Left colon (tissue), 2 donors: ENCODE results near the gene SSBP2. TPM values are rescaled to one million over a fixed set of nuclear protein-coding genes. Genes with fewer than 3 reads are reported as not detected.
"Not testable (repeated sequence)": the region's sequence is repeated elsewhere in the genome, so short reads cannot be mapped to it uniquely, and the experiment has no call there.

ENCODE experiments used
- ATAC-seq: fragments of 200-7000 bp; cut with Tn5 transposase; one replicate; pipeline ENCODE4 v1.9.1; 2020; ENCODE audit warnings: mild to moderate bottlenecking, moderate library complexity
- DNase-seq, 2 donors: peaks; one replicate each; pipeline ENCODE4 v3.0.0-alpha.2; 2020
- intact Hi-C, 2 donors: fragments of 100-400 bp; cut with DNase I in 1 of 2; cut with micrococcal nuclease in 1 of 2; formaldehyde crosslinking; loops; one replicate each; pipeline versions ENCODE4 v1.11.2 to v1.14.0; 2022; cut with DNase I, micrococcal nuclease
- total RNA-seq, 2 donors: library from RNA; stranded (reverse); fragmentation: NEBNext Ultra II Directional; extraction: Animal tissue kit (Norgen Biotek cat#: 25700); gene quantifications; one replicate each; pipeline ENCODE4 v1.2.1, GENCODE V29; 2021
- donor health status: DM: no; HTN: no; CAD: no.
- donor health status: DM: yes; HTN: yes; CAD: no.

Gene SSBP2
- total RNA-seq, 2 donors from 2014 or later = 13.3 to 25.7 TPM

DNA sequence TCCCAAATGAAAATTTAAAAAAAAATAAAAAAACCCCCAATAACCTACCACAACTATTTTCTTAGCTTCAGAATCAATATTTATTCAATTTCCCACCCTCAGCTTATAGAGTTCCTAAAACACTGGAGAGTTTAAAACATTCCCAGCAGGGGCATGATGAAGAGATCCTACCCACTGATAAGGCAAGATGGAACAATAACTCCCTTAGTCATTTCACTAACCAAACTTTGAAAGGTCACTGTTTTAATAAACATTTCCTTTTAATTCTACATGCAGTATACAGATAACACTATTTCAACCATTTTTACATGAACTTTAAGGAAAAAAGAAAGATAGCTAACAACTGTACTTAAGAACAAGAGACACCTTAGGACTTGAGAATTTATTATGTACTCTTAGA, 322.0 kb downstream of the SSBP2 start:
- intact Hi-C loops = loop anchor here in 1 of 2 donors (5.0 kb wide), 1 partner anchor 738 kb away; no protein-coding TSS in a partner anchor
- no peak for DNase-seq
- ATAC-seq = no peak

DNA sequence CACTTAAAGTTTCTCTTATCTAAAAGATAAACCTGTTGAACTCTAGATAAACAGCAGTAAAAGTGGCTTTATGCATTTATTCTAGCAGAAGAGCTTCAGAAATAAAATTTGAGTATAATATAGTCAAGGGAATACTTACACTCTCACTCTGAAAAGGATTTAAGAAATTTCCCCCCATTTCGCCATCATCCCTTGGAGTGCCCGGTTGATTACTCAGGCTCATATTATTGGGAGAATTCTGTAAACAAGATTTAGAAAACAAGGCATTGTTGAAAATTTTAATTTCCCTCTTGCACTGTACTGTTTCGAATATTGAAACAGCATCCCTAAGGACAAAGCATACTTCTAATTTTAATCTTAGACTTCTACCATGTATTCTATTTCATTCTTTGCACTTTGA, 322.5 kb downstream of the SSBP2 start:
- DNase-seq = no peak
- no peak for ATAC-seq
- intact Hi-C loops = loop anchor here in 1 of 2 donors (5.0 kb wide), 1 partner anchor 739 kb away; no protein-coding TSS in a partner anchor

DNA sequence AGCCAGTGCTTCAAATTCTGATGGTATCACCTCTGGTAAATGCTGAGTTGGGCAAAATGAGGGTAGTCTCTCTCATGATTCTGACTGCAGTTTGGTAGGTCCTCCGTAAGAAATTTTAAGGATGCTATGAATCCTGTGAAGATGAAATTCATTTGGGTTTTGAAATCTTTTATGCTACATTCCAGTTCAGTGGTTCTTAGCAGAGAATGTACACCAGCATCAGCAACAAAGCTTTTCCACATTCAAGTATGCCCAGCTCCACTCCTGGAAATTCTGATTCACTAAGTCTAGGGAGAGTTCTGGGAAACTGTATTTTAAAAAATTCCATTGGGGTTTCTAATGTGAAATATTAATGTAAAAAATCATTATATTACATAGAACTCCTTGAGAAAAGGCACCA, 323.3 kb downstream of the SSBP2 start:
- intact Hi-C loops = loop anchor here in 1 of 2 donors (5.0 kb wide), 1 partner anchor 740 kb away; no protein-coding TSS in a partner anchor
- DNase-seq (no peak), ATAC-seq (no peak)

DNA sequence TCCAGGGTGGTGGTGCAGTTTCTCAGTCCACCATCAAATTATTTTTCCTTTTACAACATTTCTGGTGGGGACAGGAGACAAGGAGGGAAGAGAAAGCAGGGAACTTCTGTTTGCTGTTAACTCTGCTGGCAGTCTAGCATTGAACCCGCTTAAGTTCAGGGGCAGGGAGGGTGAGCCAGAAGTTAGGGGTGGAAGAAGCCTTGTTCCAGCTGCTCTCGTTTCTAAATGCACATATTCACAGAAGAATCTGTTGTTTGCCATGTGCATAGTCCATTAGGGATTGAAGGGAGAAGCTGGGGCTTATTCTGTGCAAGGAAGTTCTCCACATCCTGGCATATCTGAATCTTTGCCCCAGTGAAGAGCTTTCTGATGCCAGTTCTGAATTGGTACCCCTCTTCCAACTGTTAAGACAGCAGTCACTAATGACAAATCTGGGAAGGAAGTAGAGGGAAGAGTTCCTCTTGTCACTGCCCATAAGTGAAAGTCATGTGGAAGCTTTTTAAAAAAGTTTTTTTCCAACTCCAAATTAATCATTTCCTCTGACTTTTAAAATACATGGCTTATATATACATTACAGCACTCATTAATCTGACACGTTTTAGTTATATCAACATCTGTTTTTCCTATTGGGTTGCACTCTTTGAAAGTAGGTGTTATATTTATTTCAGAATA, 324.4 kb downstream of the SSBP2 start:
- DNase-seq (no peak), ATAC-seq (no peak)
- intact Hi-C loops = loop anchor here in 1 of 2 donors (5.0 kb wide), 1 partner anchor 741 kb away; no protein-coding TSS in a partner anchor

DNA sequence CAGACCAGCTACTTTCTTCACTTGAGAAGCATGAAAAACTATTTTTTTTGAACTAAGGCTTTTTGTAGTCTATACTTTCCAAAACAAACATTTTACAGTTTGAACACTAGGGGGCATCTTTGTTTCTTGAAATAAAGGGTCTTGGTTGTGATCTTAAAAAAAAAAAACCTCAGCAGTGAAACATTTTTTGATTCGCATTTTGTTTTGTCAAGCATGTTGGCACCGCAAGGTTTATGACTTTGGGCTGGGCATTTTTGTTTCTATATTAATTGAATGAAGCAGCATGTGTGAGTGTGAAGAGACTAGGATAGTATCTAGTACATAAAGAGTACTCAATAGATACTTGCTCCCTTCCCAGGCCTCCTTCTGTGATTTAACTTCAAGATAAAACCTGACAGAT, 325.3 kb downstream of the SSBP2 start:
- DNase-seq (no peak), ATAC-seq (peak; percentile 45)
- intact Hi-C loops = loop anchor here in 1 of 2 donors (5.0 kb wide), 1 partner anchor 742 kb away; no protein-coding TSS in a partner anchor

DNA sequence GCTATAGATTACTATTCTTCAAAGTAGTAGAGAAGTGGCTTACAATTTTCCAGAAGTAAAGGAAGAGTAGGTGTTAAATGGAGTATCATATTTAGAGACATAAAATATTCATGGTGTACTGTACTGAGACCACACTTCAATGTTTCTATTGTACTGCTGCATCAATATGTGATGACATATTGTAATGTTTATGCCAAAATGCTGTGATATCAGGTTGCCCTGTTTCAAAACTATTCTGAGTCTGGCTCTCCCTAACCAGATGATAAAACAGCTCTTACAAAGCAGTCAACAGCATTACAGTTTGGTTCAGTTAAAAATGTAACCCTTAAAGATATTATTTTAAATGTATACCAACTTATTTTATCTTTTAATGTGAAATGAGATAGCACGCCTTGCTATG, 326.2 kb downstream of the SSBP2 start:
- intact Hi-C loops = loop anchor here in 1 of 2 donors (5.0 kb wide), 1 partner anchor 743 kb away; no protein-coding TSS in a partner anchor
- ATAC-seq (no peak), DNase-seq (no peak)

DNA sequence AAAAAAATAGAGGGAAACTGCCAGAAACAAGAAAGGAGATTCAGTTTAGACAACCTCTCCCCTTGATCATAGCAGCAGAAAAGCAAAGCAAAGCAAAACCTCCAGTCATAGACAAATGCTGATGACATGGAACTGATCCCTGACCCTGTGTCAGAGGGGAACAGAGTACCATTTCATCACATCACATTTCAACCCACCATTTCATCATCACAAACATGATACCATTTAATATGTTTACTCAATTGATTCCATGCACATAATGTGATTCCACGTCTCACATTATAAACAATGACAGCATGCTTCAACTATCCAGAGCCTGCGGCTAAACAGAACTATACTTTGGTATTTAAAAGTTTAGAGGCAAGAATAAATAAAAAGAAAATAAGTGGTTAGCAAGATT, 328.2 kb downstream of the SSBP2 start:
- ATAC-seq (no peak), DNase-seq (no peak)
- intact Hi-C loops = no loop called here

DNA sequence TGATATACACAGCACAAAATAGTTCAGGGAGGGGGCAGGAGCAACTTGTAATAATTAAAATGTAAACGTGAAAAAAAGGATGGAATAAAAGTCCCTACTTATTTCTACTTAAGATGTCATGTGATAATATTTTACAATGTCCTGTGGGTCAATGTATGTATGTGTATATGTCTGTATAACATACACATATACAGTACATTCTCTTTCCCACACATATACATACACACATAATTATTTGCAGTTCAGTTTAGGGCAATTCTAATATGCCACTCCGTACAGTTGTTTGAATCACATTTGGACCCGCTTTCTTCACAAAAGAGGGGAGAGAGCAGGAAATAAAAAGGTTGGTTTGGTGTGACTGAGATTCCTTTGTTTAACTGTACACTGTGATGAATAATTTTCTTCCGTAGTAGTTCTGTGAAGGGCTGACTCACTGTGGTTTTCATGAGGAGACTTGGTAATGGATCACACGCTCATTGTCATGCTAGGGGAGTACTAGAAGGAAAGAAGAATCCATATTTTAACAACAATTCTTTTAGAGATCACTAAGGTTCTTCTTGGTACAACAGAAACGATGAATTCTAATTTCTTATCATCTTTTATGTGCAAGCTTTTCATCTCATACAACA, 330.7 kb downstream of the SSBP2 start:
- intact Hi-C loops = no loop called here
- DNase-seq = no peak
- no peak for ATAC-seq

DNA sequence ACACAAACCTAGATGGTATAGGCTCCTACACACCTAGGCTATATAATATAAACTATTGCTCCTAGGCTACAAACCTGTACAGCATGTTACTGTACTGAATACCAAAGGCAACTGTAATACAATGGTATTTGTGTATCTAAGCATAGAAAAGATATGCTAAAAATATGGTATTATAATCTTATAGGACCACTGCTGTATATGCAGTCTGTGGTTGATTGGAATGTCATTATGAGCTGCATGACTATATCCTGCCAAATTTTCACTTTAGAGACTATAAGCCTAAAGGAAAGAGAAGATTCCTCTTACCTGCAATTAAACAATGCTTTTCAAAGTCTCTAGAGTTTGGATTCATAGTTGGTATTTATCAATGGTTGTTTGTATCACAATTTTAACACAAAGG, 332.3 kb downstream of the SSBP2 start:
- intact Hi-C loops = no loop called here
- no peak for ATAC-seq
- no peak for DNase-seq

DNA sequence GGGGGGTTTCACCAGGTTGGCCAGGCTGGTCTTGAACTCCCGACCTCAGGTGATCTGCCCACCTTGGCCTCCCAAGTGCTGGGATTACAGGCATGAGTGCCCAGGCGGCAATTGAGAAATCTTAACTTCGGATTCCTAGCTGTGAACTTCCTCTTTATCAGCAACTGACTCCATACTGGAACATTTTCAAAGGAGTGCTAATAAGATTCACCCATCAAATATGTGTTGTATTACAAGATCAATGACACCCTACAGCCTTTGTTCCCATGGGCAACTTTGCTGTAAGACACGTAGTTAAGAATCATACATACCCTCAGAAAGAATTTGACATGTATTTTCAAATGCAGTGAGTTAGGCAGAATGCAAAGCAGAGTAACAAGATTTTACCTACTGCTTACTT, 333.8 kb downstream of the SSBP2 start:
- DNase-seq (no peak), ATAC-seq (no peak)
- intact Hi-C loops = no loop called here

DNA sequence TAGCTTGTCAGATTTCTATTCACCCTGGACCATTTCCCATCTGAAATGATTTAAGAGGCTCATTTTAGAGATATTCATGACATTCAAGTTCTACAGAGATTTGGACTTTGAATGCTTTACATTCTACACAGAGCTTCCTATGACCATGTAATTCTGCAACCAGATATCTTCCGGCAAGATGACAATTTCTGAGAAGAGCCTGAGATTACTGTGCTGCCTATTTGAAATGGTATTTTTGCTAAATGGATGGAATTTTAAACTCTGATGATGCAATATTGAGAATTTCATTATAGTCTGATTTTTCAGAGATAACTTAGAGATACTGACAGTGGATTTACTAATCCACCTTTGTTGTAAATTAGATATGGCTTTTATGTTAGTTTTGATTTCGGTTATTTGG, 341.0 kb downstream of the SSBP2 start:
- DNase-seq (no peak), ATAC-seq (no peak)
- intact Hi-C loops = no loop called here

DNA sequence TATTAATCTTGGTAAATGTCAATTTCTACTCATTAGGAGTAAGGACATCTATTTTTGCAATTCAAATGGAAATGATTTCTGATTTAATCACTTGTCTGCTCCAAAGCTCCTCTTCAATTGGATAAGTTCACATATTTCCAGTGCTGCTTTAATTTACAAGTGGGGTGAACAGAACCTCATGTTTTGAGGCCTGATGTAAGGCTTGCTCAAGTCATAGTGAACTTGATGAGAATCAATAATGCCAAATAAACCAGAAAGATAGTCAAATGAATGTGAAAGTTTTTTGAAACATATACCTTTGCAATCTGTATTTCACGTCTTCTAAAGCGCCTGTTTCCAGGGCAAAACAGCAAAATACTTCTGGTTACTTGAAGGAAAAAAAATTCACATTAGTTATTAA, 341.5 kb downstream of the SSBP2 start:
- ATAC-seq (no peak), DNase-seq (no peak)
- intact Hi-C loops = no loop called here

DNA sequence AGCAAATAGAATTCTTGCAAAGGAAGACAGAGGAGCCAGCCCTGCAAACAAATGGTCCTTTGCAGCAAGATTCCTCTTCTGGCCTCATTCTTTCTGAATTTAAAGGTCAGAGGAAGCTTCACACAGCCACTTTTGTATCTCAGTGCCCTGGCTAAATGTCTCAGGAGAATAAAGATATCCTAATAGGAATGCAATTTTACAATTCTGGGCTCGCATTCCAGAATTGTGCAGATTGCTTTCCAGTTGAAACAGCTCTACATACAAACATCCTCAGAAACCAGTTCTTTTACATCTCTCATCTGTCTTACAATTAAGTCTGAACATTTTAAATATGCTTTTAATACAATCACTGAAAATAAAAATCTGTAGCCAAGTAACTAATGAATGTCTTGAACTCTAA, 342.4 kb downstream of the SSBP2 start:
- ATAC-seq (no peak), DNase-seq (no peak)
- intact Hi-C loops = no loop called here

DNA sequence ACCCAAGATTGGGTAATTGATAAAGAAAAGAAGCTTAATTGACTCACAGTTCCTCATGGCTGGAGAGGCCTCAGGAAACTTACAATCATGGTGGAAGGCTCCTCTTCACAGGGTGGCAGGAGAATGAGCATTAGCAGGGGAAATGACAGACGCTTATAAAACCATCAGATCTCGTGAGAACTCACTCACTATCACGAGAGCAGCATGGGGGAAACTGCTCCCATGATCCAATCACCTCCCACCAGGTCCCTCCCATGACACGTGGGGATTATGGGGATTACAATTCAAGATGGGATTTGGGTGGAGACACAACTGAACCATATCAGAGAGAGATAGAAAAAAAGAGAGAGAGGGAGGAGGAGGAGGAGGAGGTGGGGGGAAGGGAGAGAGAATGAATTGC, 343.1 kb downstream of the SSBP2 start:
- DNase-seq, intact Hi-C loops, ATAC-seq: not testable (repeated sequence)

DNA sequence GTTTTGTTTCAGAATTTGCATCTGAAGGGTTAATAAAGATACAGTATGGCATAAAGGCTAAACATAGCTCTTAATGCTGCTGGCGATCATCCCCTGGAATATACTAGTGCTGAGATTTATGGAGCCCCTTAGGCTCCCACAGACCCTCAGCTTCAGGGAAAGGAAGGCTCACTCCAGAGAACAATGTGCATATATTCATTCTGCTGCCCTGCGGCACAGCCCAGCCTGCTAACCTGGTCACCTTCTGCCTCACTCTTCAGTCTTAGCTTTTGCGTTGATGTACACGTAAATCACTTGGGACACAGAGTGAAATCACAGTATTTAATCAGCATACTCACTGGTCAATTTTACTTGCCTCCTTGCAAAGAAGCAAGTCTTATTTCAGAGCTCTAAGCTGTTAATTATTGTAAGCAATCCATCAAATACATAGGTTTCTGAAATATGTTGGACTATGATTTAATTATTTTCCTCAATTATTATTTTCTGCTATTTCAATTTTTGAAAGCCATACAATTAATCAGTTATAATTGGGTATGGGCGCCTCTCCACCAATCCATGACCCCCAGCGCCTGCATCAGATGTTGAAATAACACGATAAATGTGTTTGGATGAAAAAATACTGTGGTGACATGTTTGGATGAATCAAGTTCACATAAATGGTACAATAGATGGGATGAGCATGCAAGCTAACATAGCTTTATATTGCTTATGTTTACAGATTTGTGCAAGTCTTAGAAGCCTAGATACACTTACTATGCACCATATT, 345.6 kb downstream of the SSBP2 start:
- DNase-seq = no peak
- intact Hi-C loops = no loop called here

DNA sequence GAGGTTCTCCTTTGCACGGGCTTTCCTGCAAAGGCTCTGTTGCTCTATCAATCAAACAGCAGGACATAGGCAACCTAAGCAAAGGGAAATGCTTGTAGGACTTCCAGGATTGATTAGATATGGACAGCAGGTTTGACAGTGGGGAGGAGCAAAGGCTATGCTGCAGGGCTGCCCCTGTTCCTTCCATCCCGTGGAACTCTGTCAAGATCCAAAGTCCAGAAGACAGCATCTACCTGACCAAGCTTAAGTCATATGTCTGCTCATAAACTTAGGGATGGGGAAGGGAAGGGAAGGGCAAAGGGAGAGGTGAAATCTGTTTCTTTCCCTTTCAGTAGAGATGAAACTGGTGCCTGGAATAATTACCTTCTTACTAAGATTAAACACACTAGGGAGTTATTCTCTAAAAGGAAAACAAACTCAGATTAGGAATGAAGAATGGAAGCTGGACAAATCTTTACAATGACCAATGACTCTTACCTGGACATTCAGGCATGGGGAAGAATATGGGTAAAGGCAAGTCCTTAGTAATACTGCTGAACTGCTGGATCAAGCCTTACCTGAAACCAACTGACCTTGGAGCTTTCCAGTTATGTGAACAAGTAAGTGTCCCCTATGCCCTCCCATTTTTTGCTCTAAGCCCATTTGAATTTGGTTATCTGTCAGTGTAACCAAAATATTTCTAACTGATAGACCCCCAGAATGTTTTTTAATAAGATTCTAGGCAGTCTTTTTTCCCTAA, 348.5 kb downstream of the SSBP2 start:
- ATAC-seq = peak; percentile 87

More for the DNA sequence above, 345.6 kb downstream of the SSBP2 start:
- no peak for ATAC-seq

DNA sequence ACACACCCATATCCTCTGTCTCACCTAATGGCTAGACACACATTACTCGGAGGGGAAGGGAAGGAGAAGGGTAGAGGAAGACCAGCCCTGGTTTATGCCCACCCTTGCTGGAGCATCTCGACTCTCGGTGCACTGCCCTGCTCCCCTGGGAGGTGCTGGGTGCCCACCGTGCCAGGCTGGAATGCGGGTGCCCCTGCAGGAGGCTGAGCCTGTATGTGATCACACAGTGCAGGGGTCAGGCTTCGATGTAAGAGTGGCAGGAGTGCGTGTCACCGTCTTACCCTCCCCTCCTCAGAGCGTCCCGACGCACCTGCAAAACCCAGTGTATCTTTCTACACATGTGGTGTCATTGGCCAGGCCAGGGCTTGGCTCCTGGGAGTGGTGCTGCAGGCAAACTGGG, 349.6 kb downstream of the SSBP2 start:
- no peak for DNase-seq
- ATAC-seq = no peak
- intact Hi-C loops = no loop called here

More for the DNA sequence above, 348.5 kb downstream of the SSBP2 start:
- intact Hi-C loops = no loop called here
- no peak for DNase-seq

DNA sequence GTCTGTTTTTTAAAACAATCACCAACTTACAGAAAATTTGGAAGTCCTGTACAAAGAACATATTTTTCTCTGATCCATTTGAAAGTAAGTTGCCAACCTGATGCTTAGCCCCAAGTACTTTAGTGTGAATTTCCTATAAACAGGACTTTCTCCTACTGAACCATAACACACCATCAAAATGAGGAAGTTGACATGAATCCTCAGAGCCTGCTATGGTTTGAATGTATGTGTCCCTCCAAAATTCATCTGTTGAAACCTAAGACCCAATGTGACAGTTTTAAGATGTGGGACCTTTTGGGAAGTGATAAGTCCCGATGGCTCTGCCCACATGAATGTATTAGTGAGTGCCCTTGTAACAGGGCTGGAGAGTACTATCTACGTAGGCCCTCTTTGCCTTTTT, 350.5 kb downstream of the SSBP2 start:
- intact Hi-C loops = no loop called here

DNA sequence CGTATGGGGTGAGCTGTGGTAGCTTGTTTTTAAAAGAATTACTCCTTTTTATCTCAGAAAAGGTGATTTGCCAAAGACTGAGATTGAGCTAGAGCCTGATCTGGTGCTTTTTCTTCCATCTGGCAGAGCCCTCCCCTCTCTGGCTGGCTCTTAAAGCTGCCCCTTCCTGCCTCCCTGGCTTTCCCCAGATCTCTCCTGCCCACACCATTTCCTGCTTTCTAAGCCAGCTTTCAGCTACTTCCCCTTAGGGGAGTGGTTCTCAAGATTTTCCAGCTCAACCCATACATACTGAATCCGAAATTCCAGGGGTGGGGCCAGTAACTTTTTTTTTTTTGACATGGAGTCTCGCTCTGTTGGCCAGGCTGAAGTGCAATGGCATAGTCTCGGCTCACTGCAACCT, 352.2 kb downstream of the SSBP2 start:
- DNase-seq = no peak
- intact Hi-C loops = no loop called here
- ATAC-seq = peak; percentile 30

More for the DNA sequence above, 350.5 kb downstream of the SSBP2 start:
- ATAC-seq (no peak), DNase-seq (no peak)
